GM18868 (cell line): Measurements from ENCODE around the gene SLC6A12.

ENCODE experiments used
- ATAC-seq: cut with Tn5 transposase; IDR thresholded peaks from one replicate; pipeline ENCODE4 v1.9.1; 2021; ENCODE audit warnings: mild to moderate bottlenecking, moderate library complexity; ENCODE audit not compliant: unreplicated experiment

Gene SLC6A12

GRCh38 chr12:167959-168600 is 45.9 kb downstream of the SLC6A12 start:
- ATAC-seq, result no peak

GRCh38 chr12:166425-167075 is 47.4 kb downstream of the SLC6A12 start:
- ATAC-seq, result no peak

GRCh38 chr12:165862-166368 is 48.0 kb downstream of the SLC6A12 start:
- ATAC-seq, result no peak

- ATAC-seq, result no peak
Observed at GRCh38 chr12:164207-164606, 49.8 kb downstream of the SLC6A12 start.

- ATAC-seq, result no peak
Observed at GRCh38 chr12:163406-163986, 50.5 kb downstream of the SLC6A12 start.

- no peak for ATAC-seq
Observed at GRCh38 chr12:162467-163307, 51.3 kb downstream of the SLC6A12 start.

- ATAC-seq, result no peak
Observed at GRCh38 chr12:161823-162222, 52.1 kb downstream of the SLC6A12 start.

GRCh38 chr12:160858-161257 is 53.1 kb downstream of the SLC6A12 start:
- ATAC-seq, result no peak

GRCh38 chr12:159156-159782 is 54.7 kb downstream of the SLC6A12 start:
- no peak for ATAC-seq

GRCh38 chr12:157644-158043 is 56.3 kb downstream of the SLC6A12 start:
- no peak for ATAC-seq

GRCh38 chr12:156945-157344 is 57.0 kb downstream of the SLC6A12 start:
- no peak for ATAC-seq

- ATAC-seq, result no peak
Observed at GRCh38 chr12:155646-156045, 58.3 kb downstream of the SLC6A12 start.

GRCh38 chr12:155006-155405 is 59.0 kb downstream of the SLC6A12 start:
- no peak for ATAC-seq

- ATAC-seq, result no peak
Observed at GRCh38 chr12:154058-154457, 59.9 kb downstream of the SLC6A12 start.

- ATAC-seq, result peak; percentile 51
Observed at GRCh38 chr12:153080-153746, 60.7 kb downstream of the SLC6A12 start.

- ATAC-seq, result no peak
Observed at GRCh38 chr12:152440-152839, 61.5 kb downstream of the SLC6A12 start.

GRCh38 chr12:151579-151978 is 62.4 kb downstream of the SLC6A12 start:
- ATAC-seq, result no peak

GRCh38 chr12:148676-149416 is 65.1 kb downstream of the SLC6A12 start:
- no peak for ATAC-seq

- no peak for ATAC-seq
Observed at GRCh38 chr12:147242-147641, 66.7 kb downstream of the SLC6A12 start.
